Breast epithelium (tissue), 3 donors: Measurements from ENCODE around the gene POLR2C.

Experiments
- CTCF ChIP-seq, 3 donors: fragments of 450-650 bp; IDR thresholded peaks; one replicate each; pipeline ENCODE4 v1.5.1; 2016 to 2017; ENCODE audit warnings: antibody characterized with exemption in 3 of 3, mild to moderate bottlenecking in 3 of 3, moderate library complexity in 3 of 3
- POLR2A ChIP-seq: fragments of 450-650 bp; IDR thresholded peaks from one replicate; pipeline ENCODE4 v1.6.1; 2016; ENCODE audit warnings: antibody characterized with exemption, mild to moderate bottlenecking, moderate library complexity
- POLR2AphosphoS5 ChIP-seq, 3 donors: sonication (generic); formaldehyde crosslinking; IDR thresholded peaks; one replicate each; pipeline ENCODE4 v1.6.1; 2017; ENCODE audit warnings: antibody characterized with exemption in 3 of 3

GRCh38 chr16:57513371-57514102 is 51.1 kb downstream of the POLR2C start:
- TF ChIP-seq CTCF (IDR thresholded peaks at IDR 0.05): no peak
- TF ChIP-seq POLR2A: no peak
- no peak for TF ChIP-seq POLR2AphosphoS5 (IDR thresholded peaks at IDR 0.05)
